IPS-18a (cell line): Measurements from ENCODE around the gene TMEM115.
"Not testable (repeated sequence)": the region's sequence is repeated elsewhere in the genome, so short reads cannot be mapped to it uniquely, and the experiment has no call there.

Source experiments
- H3K27ac ChIP-seq: one replicate; pipeline ENCODE4 v1.5.1; 2013; ENCODE audit warnings: low read length
- H3K27me3 ChIP-seq: one replicate; pipeline ENCODE4 v1.6.1; 2013; ENCODE audit warnings: mild to moderate bottlenecking, low read length; ENCODE audit not compliant: control insufficient read depth, insufficient read depth
- H3K36me3 ChIP-seq: one replicate; pipeline ENCODE4 v1.6.1; 2013; ENCODE audit warnings: low read depth, low read length; ENCODE audit not compliant: control insufficient read depth
- H3K4me1 ChIP-seq: one replicate; pipeline ENCODE4 v1.6.1; 2013; ENCODE audit warnings: low read depth, low read length; ENCODE audit not compliant: control insufficient read depth
- H3K4me3 ChIP-seq: one replicate; pipeline ENCODE4 v1.5.1; 2013; ENCODE audit warnings: low read length
- H3K9ac ChIP-seq: one replicate; pipeline ENCODE4 v1.6.1; 2013; ENCODE audit warnings: mild to moderate bottlenecking, low read length, moderate library complexity
- H3K9me3 ChIP-seq: one replicate; pipeline ENCODE4 v1.6.1; 2013; ENCODE audit warnings: low read depth, low read length; ENCODE audit not compliant: control insufficient read depth

Gene TMEM115

GRCh38 chr3:50318615-50319014, 40.7 kb downstream of the TMEM115 start:
- peaks cover 8% of the 10 kb centered on the region for H3K4me1 ChIP-seq
- peaks cover 34% of the 10 kb centered on the region for H3K36me3 ChIP-seq
- H3K9ac ChIP-seq = no peak overlapping the region
- no peak overlapping the region for H3K4me3 ChIP-seq
- no peak overlapping the region for H3K27ac ChIP-seq
- no peaks in the 10 kb centered on the region for H3K27me3 ChIP-seq
- no peaks in the 10 kb centered on the region for H3K9me3 ChIP-seq

- H3K4me3 ChIP-seq = no peak overlapping the region
- H3K36me3 ChIP-seq = peaks cover 34% of the 10 kb centered on the region
- no peaks in the 10 kb centered on the region for H3K9me3 ChIP-seq
- no peak overlapping the region for H3K27ac ChIP-seq
- peaks cover 4% of the 10 kb centered on the region for H3K4me1 ChIP-seq
- no peak overlapping the region for H3K9ac ChIP-seq
- H3K27me3 ChIP-seq = no peaks in the 10 kb centered on the region
Measured at GRCh38 chr3:50318163-50318562, 41.2 kb downstream of the TMEM115 start.

GRCh38 chr3:50317300-50317699, 42.0 kb downstream of the TMEM115 start:
- Histone ChIP-seq H3K27me3 (no peaks in the 10 kb centered on the region), H3K4me1 (no peaks in the 10 kb centered on the region), H3K9me3 (no peaks in the 10 kb centered on the region), H3K27ac (no peak overlapping the region), H3K36me3 (peaks cover 34% of the 10 kb centered on the region), H3K4me3 (no peak overlapping the region), H3K9ac (no peak overlapping the region)

GRCh38 chr3:50316657-50317242, 42.6 kb downstream of the TMEM115 start:
- Histone ChIP-seq H3K9me3 (no peaks in the 10 kb centered on the region), H3K4me1 (no peaks in the 10 kb centered on the region), H3K4me3 (no peak overlapping the region), H3K36me3 (peaks cover 34% of the 10 kb centered on the region), H3K27me3 (no peaks in the 10 kb centered on the region), H3K27ac (no peak overlapping the region), H3K9ac (no peak overlapping the region)

- peaks cover 2% of the 10 kb centered on the region for H3K9me3 ChIP-seq
- peaks cover 32% of the 10 kb centered on the region for H3K36me3 ChIP-seq
- no peaks in the 10 kb centered on the region for H3K27me3 ChIP-seq
- no peaks in the 10 kb centered on the region for H3K4me1 ChIP-seq
- no peak overlapping the region for H3K27ac ChIP-seq
- H3K9ac ChIP-seq = no peak overlapping the region
- no peak overlapping the region for H3K4me3 ChIP-seq
Measured at GRCh38 chr3:50314816-50315215, 44.5 kb downstream of the TMEM115 start.

- H3K27ac ChIP-seq = no peak overlapping the region
- H3K9ac ChIP-seq = no peak overlapping the region
- no peaks in the 10 kb centered on the region for H3K27me3 ChIP-seq
- H3K4me1 ChIP-seq = no peaks in the 10 kb centered on the region
- H3K4me3 ChIP-seq = no peak overlapping the region
- H3K9me3 ChIP-seq = peaks cover 6% of the 10 kb centered on the region
- peaks cover 27% of the 10 kb centered on the region for H3K36me3 ChIP-seq
Measured at GRCh38 chr3:50314342-50314741, 45.0 kb downstream of the TMEM115 start.

GRCh38 chr3:50312041-50312440, 47.3 kb downstream of the TMEM115 start:
- H3K27me3 ChIP-seq, H3K36me3 ChIP-seq, H3K4me1 ChIP-seq, H3K9me3 ChIP-seq, H3K4me3 ChIP-seq, H3K9ac ChIP-seq, H3K27ac ChIP-seq: not testable (repeated sequence)
